Mesodermal cell (in vitro differentiated cells): Measurements from ENCODE around the gene RANBP17.

Experiments
- H3K27ac ChIP-seq: 2 replicates; pipeline ENCODE4 v1.7.0; 2013; ENCODE audit warnings: mild to moderate bottlenecking, low read depth, low read length, moderate library complexity; ENCODE audit not compliant: severe bottlenecking
- H3K36me3 ChIP-seq: 2 replicates; pipeline ENCODE4 v1.7.1; 2013; ENCODE audit warnings: mild to moderate bottlenecking, low read length, moderate library complexity; ENCODE audit not compliant: control insufficient read depth, insufficient read depth
- H3K4me1 ChIP-seq: one replicate; pipeline ENCODE4 v1.7.1; 2013; ENCODE audit warnings: mild to moderate bottlenecking, low read length; ENCODE audit not compliant: insufficient read depth, control insufficient read depth, poor library complexity, severe bottlenecking
- H3K4me3 ChIP-seq: 2 replicates; pipeline ENCODE4 v1.7.0; 2013; ENCODE audit warnings: low read length, control low read depth, mild to moderate bottlenecking; ENCODE audit not compliant: insufficient read depth, poor library complexity, severe bottlenecking; ENCODE audit errors: extremely low read depth
- H3K9me3 ChIP-seq: 2 replicates; pipeline ENCODE4 v1.7.1; 2013; ENCODE audit warnings: mild to moderate bottlenecking, low read length, moderate library complexity; ENCODE audit not compliant: control insufficient read depth
- WGBS, 2 experiments: methylation state at CpG; one replicate each; pipeline ENCODE4 v1.1.5; 2013; ENCODE audit warnings: missing lambda C conversion rate in 2 of 2; ENCODE audit not compliant: insufficient coverage in 2 of 2; 5-methylcytosine and 5-hydroxymethylcytosine counted together

Gene RANBP17

GRCh38 chr5:171080186-171080938 is 218.5 kb downstream of the RANBP17 start:
- no peaks in the 10 kb centered on the region for H3K9me3 ChIP-seq
- no peaks in the 10 kb centered on the region for H3K36me3 ChIP-seq
- no peak overlapping the region for H3K27ac ChIP-seq
- no peaks in the 10 kb centered on the region for H3K4me1 ChIP-seq
- no peak overlapping the region for H3K4me3 ChIP-seq
- 40 to 95% methylated on average over 1 to 3 of the region's 7 CpGs for WGBS, 2 experiments

- H3K36me3 ChIP-seq: no peaks in the 10 kb centered on the region
- no peaks in the 10 kb centered on the region for H3K4me1 ChIP-seq
- no peak overlapping the region for H3K4me3 ChIP-seq
- H3K9me3 ChIP-seq: no peaks in the 10 kb centered on the region
- no peak overlapping the region for H3K27ac ChIP-seq
- no CpG with 5 or more reads among the region's 1 CpG for WGBS, 2 experiments
Measured at GRCh38 chr5:171081319-171081718, 219.5 kb downstream of the RANBP17 start.

- H3K4me3 ChIP-seq: no peak overlapping the region
- no peaks in the 10 kb centered on the region for H3K9me3 ChIP-seq
- H3K4me1 ChIP-seq: no peaks in the 10 kb centered on the region
- H3K36me3 ChIP-seq: no peaks in the 10 kb centered on the region
- WGBS, 2 experiments: 80% methylated on average over 2 of the region's 2 CpGs; no CpG with 5 or more reads in 1 of the 2 experiments
- H3K27ac ChIP-seq: no peak overlapping the region
Measured at GRCh38 chr5:171092194-171092593, 230.4 kb downstream of the RANBP17 start.

GRCh38 chr5:171093598-171093997 is 231.8 kb downstream of the RANBP17 start:
- Histone ChIP-seq H3K36me3 (no peaks in the 10 kb centered on the region), H3K4me3 (no peak overlapping the region), H3K9me3 (no peaks in the 10 kb centered on the region), H3K27ac (no peak overlapping the region), H3K4me1 (no peaks in the 10 kb centered on the region)

- Histone ChIP-seq H3K4me1 (no peaks in the 10 kb centered on the region), H3K27ac (no peak overlapping the region), H3K36me3 (no peaks in the 10 kb centered on the region), H3K4me3 (no peak overlapping the region), H3K9me3 (no peaks in the 10 kb centered on the region)
- WGBS, 2 experiments: no CpG with 5 or more reads among the region's 3 CpGs
Measured at GRCh38 chr5:171094356-171094755, 232.5 kb downstream of the RANBP17 start.

- WGBS, 2 experiments: 67 to 77% methylated on average over 8 to 11 of the region's 11 CpGs
- Histone ChIP-seq H3K9me3 (no peaks in the 10 kb centered on the region), H3K4me3 (no peak overlapping the region), H3K36me3 (no peaks in the 10 kb centered on the region), H3K4me1 (peaks cover 4% of the 10 kb centered on the region), H3K27ac (no peak overlapping the region)
Measured at GRCh38 chr5:171102877-171103610, 241.2 kb downstream of the RANBP17 start.

GRCh38 chr5:171107669-171108068 is 245.9 kb downstream of the RANBP17 start:
- Histone ChIP-seq H3K9me3 (no peaks in the 10 kb centered on the region), H3K4me1 (peaks cover 4% of the 10 kb centered on the region), H3K27ac (no peak overlapping the region), H3K4me3 (no peak overlapping the region), H3K36me3 (no peaks in the 10 kb centered on the region)
- 86 to 100% methylated on average over 1 of the region's 4 CpGs for WGBS, 2 experiments

GRCh38 chr5:171115519-171115918 is 253.7 kb downstream of the RANBP17 start:
- WGBS, 2 experiments: no CpG with 5 or more reads among the region's 5 CpGs
- H3K27ac ChIP-seq: no peak overlapping the region
- H3K4me1 ChIP-seq: no peaks in the 10 kb centered on the region
- no peak overlapping the region for H3K4me3 ChIP-seq
- no peaks in the 10 kb centered on the region for H3K36me3 ChIP-seq
- H3K9me3 ChIP-seq: no peaks in the 10 kb centered on the region

- Histone ChIP-seq H3K36me3 (no peaks in the 10 kb centered on the region), H3K4me1 (no peaks in the 10 kb centered on the region), H3K9me3 (no peaks in the 10 kb centered on the region), H3K27ac (no peak overlapping the region), H3K4me3 (no peak overlapping the region)
- WGBS, 2 experiments: no CpG with 5 or more reads among the region's 2 CpGs
Measured at GRCh38 chr5:171116719-171117118, 254.9 kb downstream of the RANBP17 start.

- Histone ChIP-seq H3K9me3 (no peaks in the 10 kb centered on the region), H3K4me3 (no peak overlapping the region)
- WGBS, 2 experiments: 90 to 93% methylated on average over 14 to 15 of the region's 15 CpGs
Measured at GRCh38 chr5:171120986-171121622, 259.3 kb downstream of the RANBP17 start.

GRCh38 chr5:171121638-171122037 is 259.8 kb downstream of the RANBP17 start:
- H3K36me3 ChIP-seq: no peaks in the 10 kb centered on the region
- no peak overlapping the region for H3K4me3 ChIP-seq
- 100% methylated on average over 1 of the region's 3 CpGs for WGBS, 2 experiments
- H3K27ac ChIP-seq: no peak overlapping the region
- H3K4me1 ChIP-seq: no peaks in the 10 kb centered on the region
- H3K9me3 ChIP-seq: no peaks in the 10 kb centered on the region

More at GRCh38 chr5:171120986-171121622, 259.3 kb downstream of the RANBP17 start:
- H3K27ac ChIP-seq: no peak overlapping the region
- no peaks in the 10 kb centered on the region for H3K4me1 ChIP-seq
- H3K36me3 ChIP-seq: no peaks in the 10 kb centered on the region
